ENCODE data around the gene PMM2.

DNA sequence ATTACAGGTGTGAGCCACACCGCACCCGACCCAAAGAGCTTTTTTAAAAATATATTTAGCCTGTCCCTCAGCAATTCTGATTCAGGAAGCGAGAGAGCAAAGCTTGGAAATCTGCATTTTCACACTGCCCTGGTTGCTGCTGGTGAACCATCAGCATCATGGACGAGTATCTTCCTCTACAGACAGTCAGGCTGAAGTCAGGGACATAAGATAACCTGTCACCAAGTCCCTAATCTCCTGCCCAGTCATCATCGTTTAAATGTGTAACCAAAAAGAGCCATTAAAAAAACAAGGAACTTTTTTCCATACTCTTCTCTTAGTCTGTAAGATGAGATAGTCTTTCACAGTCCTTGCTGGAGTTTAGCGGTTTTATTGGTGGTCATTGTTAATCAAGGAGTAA lies 6.7 kb downstream of the PMM2 start:
- TF ChIP-seq, protein P1, sequence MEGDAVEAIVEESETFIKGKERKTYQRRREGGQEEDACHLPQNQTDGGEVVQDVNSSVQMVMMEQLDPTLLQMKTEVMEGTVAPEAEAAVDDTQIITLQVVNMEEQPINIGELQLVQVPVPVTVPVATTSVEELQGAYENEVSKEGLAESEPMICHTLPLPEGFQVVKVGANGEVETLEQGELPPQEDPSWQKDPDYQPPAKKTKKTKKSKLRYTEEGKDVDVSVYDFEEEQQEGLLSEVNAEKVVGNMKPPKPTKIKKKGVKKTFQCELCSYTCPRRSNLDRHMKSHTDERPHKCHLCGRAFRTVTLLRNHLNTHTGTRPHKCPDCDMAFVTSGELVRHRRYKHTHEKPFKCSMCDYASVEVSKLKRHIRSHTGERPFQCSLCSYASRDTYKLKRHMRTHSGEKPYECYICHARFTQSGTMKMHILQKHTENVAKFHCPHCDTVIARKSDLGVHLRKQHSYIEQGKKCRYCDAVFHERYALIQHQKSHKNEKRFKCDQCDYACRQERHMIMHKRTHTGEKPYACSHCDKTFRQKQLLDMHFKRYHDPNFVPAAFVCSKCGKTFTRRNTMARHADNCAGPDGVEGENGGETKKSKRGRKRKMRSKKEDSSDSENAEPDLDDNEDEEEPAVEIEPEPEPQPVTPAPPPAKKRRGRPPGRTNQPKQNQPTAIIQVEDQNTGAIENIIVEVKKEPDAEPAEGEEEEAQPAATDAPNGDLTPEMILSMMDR (IDR thresholded peaks at IDR 0.05): no peak
- TF ChIP-seq EZH2 (IDR thresholded peaks at IDR 0.05; ENCODE audit: borderline replicate concordance, insufficient read depth, low read depth, low read length, poor library complexity, severe bottlenecking): no peak

All from B cell (primary cell).